Spleen (tissue), 11 donors: ENCODE measurements around the gene SMAD5. TPM values are rescaled to one million over a fixed set of nuclear protein-coding genes. Genes with fewer than 3 reads are reported as not detected.

ENCODE experiments used
- DNase-seq: peaks from one replicate; pipeline ENCODE4 v3.0.0-alpha.2; 2020
- H3K27ac ChIP-seq, 8 donors: fragments of 200-600 bp; sonication (generic) in 7 of 8; 1 replicate in 4 of 8; 2 replicates in 4 of 8; pipeline versions ENCODE4 v1.5.0 to v1.8.0; 2016 to 2021; ENCODE audit warnings: inconsistent platforms in 4 of 8, mild to moderate bottlenecking in 4 of 8, moderate library complexity in 1 of 8
- H3K27me3 ChIP-seq, 7 donors: fragments of 200-600 bp; sonication (generic) in 6 of 7; replicated peaks in 1 of 7; 1 replicate in 4 of 7; 2 replicates in 3 of 7; pipeline versions ENCODE4 v1.5.0 to v1.8.0; 2016 to 2021; ENCODE audit warnings: inconsistent platforms in 3 of 7, mild to moderate bottlenecking in 1 of 7
- H3K36me3 ChIP-seq, 6 donors: fragments of 200-600 bp; sonication (generic) in 5 of 6; 1 replicate in 4 of 6; 2 replicates in 2 of 6; pipeline versions ENCODE4 v1.5.0 to v1.8.0; 2016 to 2021; ENCODE audit warnings: inconsistent platforms in 2 of 6
- H3K4me1 ChIP-seq, 6 donors: fragments of 200-600 bp; sonication (generic) in 5 of 6; 1 replicate in 3 of 6; 2 replicates in 3 of 6; pipeline versions ENCODE4 v1.5.0 to v1.8.0; 2016 to 2021; ENCODE audit warnings: inconsistent platforms in 3 of 6
- H3K4me3 ChIP-seq, 8 donors: fragments of 200-600 bp; sonication (generic) in 7 of 8; 1 replicate in 4 of 8; 2 replicates in 4 of 8; pipeline versions ENCODE4 v1.5.0 to v1.8.0; 2016 to 2021; ENCODE audit warnings: inconsistent platforms in 4 of 8, mild to moderate bottlenecking in 4 of 8, moderate library complexity in 2 of 8
- H3K9me3 ChIP-seq, 8 donors: fragments of 200-600 bp; sonication (generic) in 7 of 8; 1 replicate in 4 of 8; 2 replicates in 4 of 8; pipeline versions ENCODE4 v1.5.0 to v1.8.0; 2016 to 2021; ENCODE audit warnings: inconsistent platforms in 4 of 8
- POLR2A ChIP-seq, 3 donors: fragments of 450-650 bp; IDR thresholded peaks; one replicate each; pipeline ENCODE4 v1.5.1; 2017; ENCODE audit warnings: antibody characterized with exemption in 3 of 3, mild to moderate bottlenecking in 1 of 3
- POLR2AphosphoS5 ChIP-seq, 3 donors: sonication (generic); formaldehyde crosslinking; IDR thresholded peaks; one replicate each; pipeline ENCODE4 v1.5.1; 2017; ENCODE audit warnings: antibody characterized with exemption in 3 of 3
- WGBS, 5 donors: extraction: QIAGEN DNeasy Blood & Tissue Kit in 3 of 5; methylation state at CpG; one replicate each; pipeline versions ENCODE4 v1.1.5 to v1.1.7; 2013 to 2018; 5-methylcytosine and 5-hydroxymethylcytosine counted together
- intact Hi-C: fragments of 100-400 bp; cut with DNase I; formaldehyde crosslinking; loops from one replicate; pipeline ENCODE4 v1.15.0; 2023; ENCODE audit warnings: low total_unique reads
- polyA plus RNA-seq, 3 donors: library from polyadenylated mRNA; stranded (reverse); fragments of 200-250 nt; gene quantifications; one replicate each; pipeline ENCODE4 v1.2.1, GENCODE V29; 2013
- total RNA-seq, 7 donors: library from RNA; depleted of rRNA in 3 of 7; stranded (reverse); fragments of >200 nt in 3 of 7; fragmentation: NEBNext Ultra II Directional in 4 of 7; extraction: Animal tissue kit (Norgen Biotek cat#: 25700) in 4 of 7; gene quantifications; one replicate each; pipeline versions ENCODE4 v1.1.0 to v1.2.1, GENCODE V29; 2016 to 2021
- TF ChIP-seq, protein P1 (sequence below), 11 experiments: fragments of 200-600 bp in 7 of 11; fragments of 450-650 bp in 4 of 11; sonication (generic) in 4 of 11; IDR thresholded peaks in 8 of 11; conservative IDR thresholded peaks in 3 of 11; 1 replicate in 7 of 11; 2 replicates in 4 of 11; pipeline versions ENCODE4 v1.4.0 to v1.8.0; 2016 to 2021; ENCODE audit warnings: antibody characterized with exemption in 11 of 11, inconsistent platforms in 4 of 11, mild to moderate bottlenecking in 1 of 11
- donor health status: healthy with polysubstance abuse.
- donor health status: DM: no; HTN: no; CAD: no; lungs with moderate emphysema.
- donor health status: DM: no; HTN: no; CAD: no.
- donor health status: Bipolar disorder and iron deficiency.
- donor health status: healthy.
- donor health status: DM: no; HTN: no; CAD: no.
- donor health status: DM: yes; HTN: yes; CAD: no.

Gene SMAD5
- total and polyA plus RNA-seq, 10 donors = 5.3 to 70.4 (median 52.8) TPM

DNA sequence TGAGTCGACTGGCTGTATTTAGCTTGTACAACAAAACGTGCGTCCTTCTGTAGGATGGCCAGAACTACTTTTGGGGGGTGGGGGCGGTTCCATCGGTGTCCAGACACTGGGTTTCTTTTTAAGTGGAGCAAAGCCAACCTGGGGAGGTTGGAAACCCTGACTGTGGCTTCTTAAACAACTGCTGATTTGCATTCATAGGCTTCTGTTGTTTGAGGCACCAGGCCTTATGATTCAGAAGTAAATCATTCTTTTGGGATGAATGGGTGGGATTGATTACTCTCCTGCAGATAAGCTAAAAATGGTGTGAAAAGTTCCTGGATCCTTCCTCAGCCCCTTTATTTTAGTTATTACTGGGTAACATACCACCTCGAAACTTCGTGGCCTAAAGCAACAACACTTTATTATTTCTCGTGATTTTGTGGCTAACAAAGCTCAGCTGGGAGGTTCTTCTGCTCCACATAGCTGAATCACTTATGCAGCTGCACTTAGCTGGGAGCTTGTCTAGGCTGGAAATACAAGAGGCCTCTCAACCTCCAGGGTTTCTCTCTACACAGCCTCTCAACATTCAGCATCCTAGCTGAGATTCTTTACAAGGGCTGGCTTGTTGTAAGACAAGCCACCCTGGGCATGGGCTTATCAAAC lies 72.5 kb downstream of the SMAD5 start:
- intact Hi-C loops = no loop called here
- WGBS, 5 donors = 83 to 94% (median 91%) methylated on average over 8 of the region's 8 CpGs
- TF ChIP-seq, protein P1, sequence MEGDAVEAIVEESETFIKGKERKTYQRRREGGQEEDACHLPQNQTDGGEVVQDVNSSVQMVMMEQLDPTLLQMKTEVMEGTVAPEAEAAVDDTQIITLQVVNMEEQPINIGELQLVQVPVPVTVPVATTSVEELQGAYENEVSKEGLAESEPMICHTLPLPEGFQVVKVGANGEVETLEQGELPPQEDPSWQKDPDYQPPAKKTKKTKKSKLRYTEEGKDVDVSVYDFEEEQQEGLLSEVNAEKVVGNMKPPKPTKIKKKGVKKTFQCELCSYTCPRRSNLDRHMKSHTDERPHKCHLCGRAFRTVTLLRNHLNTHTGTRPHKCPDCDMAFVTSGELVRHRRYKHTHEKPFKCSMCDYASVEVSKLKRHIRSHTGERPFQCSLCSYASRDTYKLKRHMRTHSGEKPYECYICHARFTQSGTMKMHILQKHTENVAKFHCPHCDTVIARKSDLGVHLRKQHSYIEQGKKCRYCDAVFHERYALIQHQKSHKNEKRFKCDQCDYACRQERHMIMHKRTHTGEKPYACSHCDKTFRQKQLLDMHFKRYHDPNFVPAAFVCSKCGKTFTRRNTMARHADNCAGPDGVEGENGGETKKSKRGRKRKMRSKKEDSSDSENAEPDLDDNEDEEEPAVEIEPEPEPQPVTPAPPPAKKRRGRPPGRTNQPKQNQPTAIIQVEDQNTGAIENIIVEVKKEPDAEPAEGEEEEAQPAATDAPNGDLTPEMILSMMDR (IDR thresholded peaks at IDR 0.05 in 8 of 11, conservative IDR thresholded peaks at IDR 0.05 in 3 of 11) = no peak
- no peak for TF ChIP-seq POLR2A (IDR thresholded peaks at IDR 0.05)
- no peak for TF ChIP-seq POLR2AphosphoS5 (IDR thresholded peaks at IDR 0.05)
- H3K27ac ChIP-seq = no peak overlapping the region
- no peak for DNase-seq
- H3K36me3 ChIP-seq = no peaks in the 10 kb centered on the region
- H3K4me1 ChIP-seq = no peaks in the 10 kb centered on the region
- H3K4me3 ChIP-seq = no peak overlapping the region
- no peaks in the 10 kb centered on the region for H3K9me3 ChIP-seq
- peaks cover 0 to 36% (median 0%) of the 10 kb centered on the region in 7 donors for H3K27me3 ChIP-seq

DNA sequence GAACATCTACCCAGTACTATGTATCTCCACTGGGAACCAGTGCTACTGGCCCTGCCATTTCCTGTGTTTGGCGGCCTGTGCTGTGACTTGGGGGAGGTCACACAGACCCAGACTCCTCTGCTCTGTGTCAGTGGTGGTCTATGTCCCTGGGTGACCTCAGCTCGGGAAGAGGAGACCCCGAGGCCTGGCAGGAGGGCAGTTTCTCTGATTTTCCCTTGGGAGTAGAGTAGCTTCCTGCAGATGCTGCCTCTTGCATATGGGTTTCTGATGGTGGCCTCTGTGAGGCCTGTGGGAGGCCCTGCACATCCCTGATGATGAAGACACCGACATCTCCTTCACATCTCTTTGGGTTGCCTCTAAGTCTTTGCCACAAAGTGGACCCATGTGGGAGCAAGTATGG lies 73.3 kb downstream of the SMAD5 start:
- H3K27ac ChIP-seq = no peak overlapping the region
- no peak for TF ChIP-seq POLR2A (IDR thresholded peaks at IDR 0.05)
- TF ChIP-seq, protein P1 (IDR thresholded peaks at IDR 0.05 in 8 of 11, conservative IDR thresholded peaks at IDR 0.05 in 3 of 11) = no peak
- no peak for TF ChIP-seq POLR2AphosphoS5 (IDR thresholded peaks at IDR 0.05)
- WGBS, 5 donors = 67 to 89% (median 78%) methylated on average over 1 to 4 of the region's 4 CpGs
- H3K36me3 ChIP-seq = no peaks in the 10 kb centered on the region
- no peaks in the 10 kb centered on the region for H3K4me1 ChIP-seq
- no peak overlapping the region for H3K4me3 ChIP-seq
- intact Hi-C loops = no loop called here
- DNase-seq = peak; percentile 56
- peaks cover 0 to 39% (median 0%) of the 10 kb centered on the region in 7 donors for H3K27me3 ChIP-seq
- H3K9me3 ChIP-seq = no peaks in the 10 kb centered on the region

DNA sequence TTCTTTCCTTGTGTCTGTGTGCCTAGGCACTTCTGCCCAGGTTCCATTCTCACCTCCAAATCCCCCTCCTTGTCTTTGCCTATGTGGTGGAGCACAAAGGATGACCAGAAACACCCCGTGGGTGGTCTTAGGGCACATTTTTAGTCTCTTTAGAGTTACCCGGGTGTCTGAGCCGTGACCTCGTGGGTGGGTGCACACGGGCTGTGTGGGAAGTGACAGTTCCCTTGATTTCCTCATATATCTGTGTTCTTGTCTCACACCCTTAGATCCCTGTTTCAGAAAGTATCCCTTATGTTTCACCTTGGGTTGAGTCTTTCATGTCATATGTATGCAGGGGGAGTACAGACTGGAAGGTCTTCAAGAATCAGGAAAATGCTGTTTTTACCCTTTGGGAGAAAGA lies 73.7 kb downstream of the SMAD5 start:
- intact Hi-C loops = no loop called here
- TF ChIP-seq POLR2A (IDR thresholded peaks at IDR 0.05) = no peak
- TF ChIP-seq, protein P1 (IDR thresholded peaks at IDR 0.05 in 8 of 11, conservative IDR thresholded peaks at IDR 0.05 in 3 of 11) = no peak
- no peak for TF ChIP-seq POLR2AphosphoS5 (IDR thresholded peaks at IDR 0.05)
- Histone ChIP-seq H3K4me3 (no peak overlapping the region), H3K27me3 (peaks cover 0 to 39% (median 4%) of the 10 kb centered on the region in 7 donors), H3K4me1 (no peaks in the 10 kb centered on the region), H3K27ac (no peak overlapping the region), H3K36me3 (no peaks in the 10 kb centered on the region), H3K9me3 (no peaks in the 10 kb centered on the region)
- 65 to 83% (median 70%) methylated on average over 5 of the region's 5 CpGs for WGBS, 5 donors
- no peak for DNase-seq

DNA sequence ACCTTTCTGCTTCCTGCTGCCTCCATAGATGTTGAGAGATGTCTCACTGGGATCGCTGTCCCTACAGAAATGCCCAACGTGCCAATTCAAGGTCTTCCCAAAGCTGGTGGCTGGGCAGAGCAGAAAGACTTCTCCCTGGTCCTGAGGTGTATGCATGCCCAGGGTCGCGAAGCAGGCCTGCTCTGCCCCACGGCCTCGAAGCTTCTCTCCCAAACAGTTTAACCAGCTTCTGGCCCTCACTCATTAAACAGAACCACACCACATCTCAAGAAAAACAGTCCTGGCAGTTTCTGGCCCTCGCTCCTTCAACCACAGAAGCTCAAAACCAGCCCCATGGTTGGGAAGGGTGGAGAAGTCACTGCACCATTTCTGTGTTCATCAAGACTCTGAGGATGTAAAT lies 75.0 kb downstream of the SMAD5 start:
- TF ChIP-seq, protein P1 (IDR thresholded peaks at IDR 0.05 in 8 of 11, conservative IDR thresholded peaks at IDR 0.05 in 3 of 11) = no peak
- TF ChIP-seq POLR2AphosphoS5 (IDR thresholded peaks at IDR 0.05) (no peak), POLR2A (IDR thresholded peaks at IDR 0.05) (no peak)
- peaks cover 0 to 49% (median 10%) of the 10 kb centered on the region in 7 donors for H3K27me3 ChIP-seq
- H3K9me3 ChIP-seq = no peaks in the 10 kb centered on the region
- H3K27ac ChIP-seq = no peak overlapping the region
- no peaks in the 10 kb centered on the region for H3K36me3 ChIP-seq
- intact Hi-C loops = no loop called here
- no peak overlapping the region for H3K4me3 ChIP-seq
- peaks cover 0 to 4% (median 0%) of the 10 kb centered on the region in 6 donors for H3K4me1 ChIP-seq
- WGBS, 5 donors = 77 to 94% (median 90%) methylated on average over 7 of the region's 7 CpGs
- no peak for DNase-seq
